ENCODE results near the gene KREMEN2. TPM values are rescaled to one million over a fixed set of nuclear protein-coding genes. Genes with fewer than 3 reads are reported as not detected.

Gene KREMEN2
- polyA plus RNA-seq, 2 of the 4 experiments (the other 2 are of a cell fraction): 0.35 to 1.5 TPM

GRCh38 chr16:2975161-2975795 lies 11.2 kb downstream of the KREMEN2 start:
- DNase-seq (ENCODE audit: low read depth in 1 of 2, low spot score in 1 of 2): no peak
- POLR2A ChIA-PET: no interaction called here
- Histone ChIP-seq H3K4me2 (no peak overlapping the region), H3K9me3 (no peaks in the 10 kb centered on the region), H3K4me1 (peaks cover 17% of the 10 kb centered on the region), H3K4me3 (no peak overlapping the region), H3K27ac (no peak overlapping the region)
- ATAC-seq: no peak
- CTCF ChIA-PET: interaction anchor here (0.6 to 3.3 kb wide), 7 partner anchors 10 to 68 kb away, joined by 4 to 13 read pairs (median 4); no protein-coding TSS in a partner anchor
- WGBS (ENCODE audit: missing lambda C conversion rate): over 99% methylated on average over 15 of the region's 28 CpGs
- no peak for FAIRE-seq
- TF ChIP-seq KDM1A (IDR thresholded peaks at IDR 0.05; ENCODE audit: low read depth): no peak
- no peak for TF ChIP-seq POLR2AphosphoS2 (conservative IDR thresholded peaks at IDR 0.05; ENCODE audit: low read length)
- TF ChIP-seq CEBPB (IDR thresholded peaks at IDR 0.05): no peak
- TF ChIP-seq HMGXB4 (CRISPR knock-in tag; IDR thresholded peaks at IDR 0.05; ENCODE audit: borderline replicate concordance): no peak
- TF ChIP-seq RARB (CRISPR knock-in tag; IDR thresholded peaks at IDR 0.05): no peak

GRCh38 chr16:2976201-2976600 lies 12.1 kb downstream of the KREMEN2 start:
- H3K4me3 ChIP-seq: no peak overlapping the region
- ChIA-PET POLR2A (no interaction called here), CTCF (interaction anchor here (0.6 to 3.3 kb wide), 5 partner anchors 15 to 49 kb away, joined by 3 to 13 read pairs (median 4); no protein-coding TSS in a partner anchor)
- TF ChIP-seq MYC (IDR thresholded peaks at IDR 0.05; ENCODE audit: borderline replicate concordance, low read length) (no peak), HES2 (IDR thresholded peaks at IDR 0.05) (no peak), FOSB (CRISPR knock-in tag; IDR thresholded peaks at IDR 0.05) (no peak), RARB (CRISPR knock-in tag; IDR thresholded peaks at IDR 0.05) (no peak), RNF2 (IDR thresholded peaks at IDR 0.05; ENCODE audit: borderline replicate concordance, low read depth) (no peak), PBX3 (IDR thresholded peaks at IDR 0.05) (no peak), POLR2A (IDR thresholded peaks at IDR 0.05; ENCODE audit: low read length) (no peak), NR3C1 (IDR thresholded peaks at IDR 0.05) (no peak), NFE2L2 (conservative IDR thresholded peaks at IDR 0.05; ENCODE audit: low read length) (no peak), FOSL2 (IDR thresholded peaks at IDR 0.05) (no peak), FOSL2 (CRISPR knock-in tag; IDR thresholded peaks at IDR 0.05) (no peak), HEYL (CRISPR knock-in tag; IDR thresholded peaks at IDR 0.05) (no peak), HOXB5 (CRISPR knock-in tag; IDR thresholded peaks at IDR 0.05) (no peak), SMC3 (IDR thresholded peaks at IDR 0.05) (no peak), HOXA7 (CRISPR knock-in tag; IDR thresholded peaks at IDR 0.05) (no peak), EP300 (IDR thresholded peaks at IDR 0.05) (no peak)
- FAIRE-seq: no peak
- H3K4me2 ChIP-seq: no peak overlapping the region
- H3K9me3 ChIP-seq: no peaks in the 10 kb centered on the region
- 94% methylated on average over 7 of the region's 7 CpGs for WGBS (ENCODE audit: missing lambda C conversion rate)
- no peak for ATAC-seq
- peaks cover 12% of the 10 kb centered on the region; the same call in 1 of the 3 replicates for H3K4me1 ChIP-seq
- no peak overlapping the region for H3K27ac ChIP-seq
- no peak for DNase-seq (ENCODE audit: low read depth in 1 of 2, low spot score in 1 of 2)

GRCh38 chr16:2976673-2977072 lies 12.6 kb downstream of the KREMEN2 start:
- peaks cover 15% of the 10 kb centered on the region; the same call in 1 of the 3 replicates for H3K4me1 ChIP-seq

More at GRCh38 chr16:2976673-2977072, 12.6 kb downstream of the KREMEN2 start:
- FAIRE-seq: no peak
- no peaks in the 10 kb centered on the region for H3K9me3 ChIP-seq
- H3K27ac ChIP-seq: no peak overlapping the region
- ATAC-seq: no peak
- no peak overlapping the region for H3K4me2 ChIP-seq
- POLR2A ChIA-PET: interaction anchor here (0.5 kb wide), 1 partner anchor 26 kb away, joined by 4 read pairs; no protein-coding TSS in a partner anchor
- no peak for DNase-seq (ENCODE audit: low read depth in 1 of 2, low spot score in 1 of 2)
- TF ChIP-seq FOXS1 (CRISPR knock-in tag; IDR thresholded peaks at IDR 0.05) (no peak), HEYL (CRISPR knock-in tag; IDR thresholded peaks at IDR 0.05) (no peak), HDAC2 (IDR thresholded peaks at IDR 0.05) (no peak), POLR2A (IDR thresholded peaks at IDR 0.05; ENCODE audit: low read length) (no peak), RAD21 (conservative IDR thresholded peaks at IDR 0.05 in 1 of 2, IDR thresholded peaks at IDR 0.05 in 1 of 2) (no peak), CBX8 (IDR thresholded peaks at IDR 0.05) (no peak), NFE2L2 (conservative IDR thresholded peaks at IDR 0.05; ENCODE audit: low read length) (no peak), MAFK (IDR thresholded peaks at IDR 0.05; ENCODE audit: partially characterized antibody) (no peak), ELK1 (IDR thresholded peaks at IDR 0.05; ENCODE audit: low read depth, low read length) (no peak), SMC3 (IDR thresholded peaks at IDR 0.05) (no peak), FOSB (CRISPR knock-in tag; IDR thresholded peaks at IDR 0.05) (no peak), PBX3 (IDR thresholded peaks at IDR 0.05) (no peak)
- WGBS (ENCODE audit: missing lambda C conversion rate): 95% methylated on average over 15 of the region's 15 CpGs
- H3K4me3 ChIP-seq: no peak overlapping the region
- CTCF ChIA-PET: interaction anchor here (0.6 to 3.3 kb wide), 7 partner anchors 9 to 108 kb away, joined by 3 to 9 read pairs (median 5); no protein-coding TSS in a partner anchor
